ENCODE results near the gene BORCS6. TPM values are rescaled to one million over a fixed set of nuclear protein-coding genes. Genes with fewer than 3 reads are reported as not detected.

BORCS6 gene
- total RNA-seq, 3 donors from 2014 or later (not counting 1 experiment from before 2014, with no cell fraction given) = 10.2 to 15.6 (median 11.6) TPM

- Mint-ChIP-seq H3K27ac (no peak overlapping the region), H3K4me1 (peaks cover 47 to 65% of the 10 kb centered on the region in 2 donors), H3K4me3 (peak overlapping the region; percentile 82), H3K27me3 (ENCODE audit: low read depth in 2 of 2) (no peaks in the 10 kb centered on the region), H3K9me3 (no peaks in the 10 kb centered on the region), H3K36me3 (no peaks in the 10 kb centered on the region)
- Histone ChIP-seq H3K4me3 (ENCODE audit: low read length) (peak overlapping the region; percentile 100), H3K36me3 (ENCODE audit: control insufficient read depth, insufficient read depth, low read length) (peaks cover 28% of the 10 kb centered on the region), H3K27me3 (ENCODE audit: control insufficient read depth, insufficient read depth, low read length) (no peaks in the 10 kb centered on the region), H3K4me1 (ENCODE audit: control insufficient read depth, insufficient read depth, low read length) (peaks cover 80% of the 10 kb centered on the region), H3K27ac (ENCODE audit: low read length) (peak overlapping the region; percentile 100), H3K9me3 (ENCODE audit: control insufficient read depth, insufficient read depth, low read length) (no peaks in the 10 kb centered on the region)
- WGBS (ENCODE audit: insufficient coverage) = 67% methylated on average over 19 of the region's 19 CpGs
- intact Hi-C loops (cut with micrococcal nuclease) = no loop called here
- no peak for TF ChIP-seq CTCF (IDR thresholded peaks at IDR 0.05)
- DNase-seq (peak in 1 of 2 donors; percentile 45), ATAC-seq (no peak)
These were observed 28.4 kb downstream of the BORCS6 start for GRCh38 chr17:8161289-8162232.

- H3K4me3 ChIP-seq (ENCODE audit: low read length) = no peak overlapping the region
- ATAC-seq (no peak), DNase-seq (peak in 1 of 2 donors; percentile 27)
- no peaks in the 10 kb centered on the region for H3K27me3 ChIP-seq (ENCODE audit: control insufficient read depth, insufficient read depth, low read length)
- H3K4me1 ChIP-seq (ENCODE audit: control insufficient read depth, insufficient read depth, low read length) = peaks cover 83% of the 10 kb centered on the region
- Mint-ChIP-seq H3K27me3 (ENCODE audit: low read depth in 2 of 2) (no peaks in the 10 kb centered on the region), H3K9me3 (no peaks in the 10 kb centered on the region), H3K27ac (no peak overlapping the region), H3K36me3 (no peaks in the 10 kb centered on the region), H3K4me1 (peaks cover 47 to 65% of the 10 kb centered on the region in 2 donors), H3K4me3 (peak overlapping the region; percentile 82)
- TF ChIP-seq CTCF (IDR thresholded peaks at IDR 0.05) = no peak
- H3K27ac ChIP-seq (ENCODE audit: low read length) = peak overlapping the region; percentile 100
- H3K9me3 ChIP-seq (ENCODE audit: control insufficient read depth, insufficient read depth, low read length) = no peaks in the 10 kb centered on the region
- intact Hi-C loops (cut with micrococcal nuclease) = no loop called here
- peaks cover 28% of the 10 kb centered on the region for H3K36me3 ChIP-seq (ENCODE audit: control insufficient read depth, insufficient read depth, low read length)
- 78% methylated on average over 5 of the region's 5 CpGs for WGBS (ENCODE audit: insufficient coverage)
These were observed 29.2 kb downstream of the BORCS6 start for GRCh38 chr17:8160741-8161221.

GRCh38 chr17:8160224-8160577 is 29.8 kb downstream of the BORCS6 start:
- peaks cover 28% of the 10 kb centered on the region for H3K36me3 ChIP-seq (ENCODE audit: control insufficient read depth, insufficient read depth, low read length)
- WGBS (ENCODE audit: insufficient coverage) = 82% methylated on average over 4 of the region's 4 CpGs
- peaks cover 47 to 65% of the 10 kb centered on the region in 2 donors for H3K4me1 Mint-ChIP-seq
- intact Hi-C loops (cut with micrococcal nuclease) = no loop called here
- H3K4me3 ChIP-seq (ENCODE audit: low read length) = no peak overlapping the region
- peak overlapping the region; percentile 82 for H3K4me3 Mint-ChIP-seq
- H3K27ac ChIP-seq (ENCODE audit: low read length) = peak overlapping the region; percentile 33
- no peak overlapping the region for H3K27ac Mint-ChIP-seq
- no peak for ATAC-seq
- peaks cover 85% of the 10 kb centered on the region for H3K4me1 ChIP-seq (ENCODE audit: control insufficient read depth, insufficient read depth, low read length)
- no peak for TF ChIP-seq CTCF (IDR thresholded peaks at IDR 0.05)
- no peak for DNase-seq
- H3K9me3 ChIP-seq (ENCODE audit: control insufficient read depth, insufficient read depth, low read length) = no peaks in the 10 kb centered on the region
- H3K27me3 ChIP-seq (ENCODE audit: control insufficient read depth, insufficient read depth, low read length) = no peaks in the 10 kb centered on the region
- no peaks in the 10 kb centered on the region for H3K9me3 Mint-ChIP-seq
- no peaks in the 10 kb centered on the region for H3K27me3 Mint-ChIP-seq (ENCODE audit: low read depth in 2 of 2)
- H3K36me3 Mint-ChIP-seq = no peaks in the 10 kb centered on the region

All from natural killer cell (primary cell).